Stimulated activated memory B cell treated with anti-CD40 and anti-IgM and Interleukin-4, amounts not matched to agents 10 μg/mL and 1 μg/mL and 100 μg/mL, for 72 hours (primary cell): ENCODE measurements around the gene RNU1-2.
"Not testable (repeated sequence)": the region's sequence is repeated elsewhere in the genome, so short reads cannot be mapped to it uniquely, and the experiment has no call there.

Experiments
- ATAC-seq: fragments of 150-1000 bp; cut with Tn5 transposase; 2 replicates; pipeline ENCODE4 v1.10.0; 2021
- H3K27ac Mint-ChIP-seq: one replicate; pipeline ENCODE4 v1.8.0; 2022; ENCODE audit warnings: mild to moderate bottlenecking, mixed read lengths
- H3K27me3 Mint-ChIP-seq: one replicate; pipeline ENCODE4 v1.8.0; 2022; ENCODE audit warnings: mixed read lengths
- H3K36me3 Mint-ChIP-seq: one replicate; pipeline ENCODE4 v1.8.0; 2022; ENCODE audit warnings: mixed read lengths
- H3K4me1 Mint-ChIP-seq: one replicate; pipeline ENCODE4 v1.8.0; 2022; ENCODE audit warnings: mixed read lengths
- H3K4me3 Mint-ChIP-seq: one replicate; pipeline ENCODE4 v1.8.0; 2022; ENCODE audit warnings: mild to moderate bottlenecking, moderate library complexity, mixed read lengths
- H3K9me3 Mint-ChIP-seq: one replicate; pipeline ENCODE4 v1.8.0; 2022; ENCODE audit warnings: mixed read lengths

Gene RNU1-2

GRCh38 chr1:16898298-16898697 lies 2.5 kb downstream of the RNU1-2 start:
- H3K4me1 Mint-ChIP-seq, result peaks cover 41% of the 10 kb centered on the region
- not testable (repeated sequence) for H3K36me3 Mint-ChIP-seq, H3K27me3 Mint-ChIP-seq, H3K9me3 Mint-ChIP-seq, H3K27ac Mint-ChIP-seq, H3K4me3 Mint-ChIP-seq, ATAC-seq

GRCh38 chr1:16899020-16899419 lies 3.2 kb downstream of the RNU1-2 start:
- ATAC-seq, H3K27ac Mint-ChIP-seq, H3K4me3 Mint-ChIP-seq, H3K36me3 Mint-ChIP-seq, H3K27me3 Mint-ChIP-seq, H3K9me3 Mint-ChIP-seq: not testable (repeated sequence)
- peaks cover 49% of the 10 kb centered on the region for H3K4me1 Mint-ChIP-seq

GRCh38 chr1:16900751-16901150 lies 5.0 kb downstream of the RNU1-2 start:
- Mint-ChIP-seq H3K27me3 (no peaks in the 10 kb centered on the region), H3K4me1 (peaks cover 49% of the 10 kb centered on the region), H3K4me3 (no peak overlapping the region), H3K9me3 (no peaks in the 10 kb centered on the region), H3K36me3 (no peaks in the 10 kb centered on the region), H3K27ac (peak overlapping the region; percentile 80)
- ATAC-seq, result no peak

GRCh38 chr1:16901371-16901770 lies 5.6 kb downstream of the RNU1-2 start:
- Mint-ChIP-seq H3K4me1 (peaks cover 48% of the 10 kb centered on the region), H3K4me3 (peak overlapping the region; percentile 17), H3K27ac (peak overlapping the region; percentile 80)
- not testable (repeated sequence) for H3K27me3 Mint-ChIP-seq, ATAC-seq, H3K9me3 Mint-ChIP-seq, H3K36me3 Mint-ChIP-seq

GRCh38 chr1:16903054-16903453 lies 7.3 kb downstream of the RNU1-2 start:
- Mint-ChIP-seq H3K27me3 (no peaks in the 10 kb centered on the region), H3K27ac (no peak overlapping the region), H3K4me3 (peak overlapping the region; percentile 30), H3K9me3 (no peaks in the 10 kb centered on the region), H3K4me1 (peaks cover 33% of the 10 kb centered on the region), H3K36me3 (no peaks in the 10 kb centered on the region)
- ATAC-seq, result no peak

GRCh38 chr1:16903458-16903796 lies 7.6 kb downstream of the RNU1-2 start:
- no peaks in the 10 kb centered on the region for H3K36me3 Mint-ChIP-seq
- H3K9me3 Mint-ChIP-seq, result no peaks in the 10 kb centered on the region
- peaks cover 33% of the 10 kb centered on the region for H3K4me1 Mint-ChIP-seq
- no peaks in the 10 kb centered on the region for H3K27me3 Mint-ChIP-seq
- no peak for ATAC-seq
- H3K27ac Mint-ChIP-seq, result no peak overlapping the region
- no peak overlapping the region for H3K4me3 Mint-ChIP-seq

- ATAC-seq, result peak; percentile 99
- Mint-ChIP-seq H3K36me3 (no peaks in the 10 kb centered on the region), H3K4me3 (no peak overlapping the region), H3K27me3 (no peaks in the 10 kb centered on the region), H3K9me3 (no peaks in the 10 kb centered on the region), H3K4me1 (peaks cover 34% of the 10 kb centered on the region), H3K27ac (no peak overlapping the region)
Observed at GRCh38 chr1:16904560-16905109, 8.9 kb downstream of the RNU1-2 start.

- Mint-ChIP-seq H3K9me3 (no peaks in the 10 kb centered on the region), H3K27ac (no peak overlapping the region), H3K27me3 (no peaks in the 10 kb centered on the region), H3K36me3 (no peaks in the 10 kb centered on the region), H3K4me3 (no peak overlapping the region), H3K4me1 (peaks cover 40% of the 10 kb centered on the region)
- peak; percentile 93 for ATAC-seq
Observed at GRCh38 chr1:16905110-16905867, 9.5 kb downstream of the RNU1-2 start.

- H3K4me1 Mint-ChIP-seq, result peaks cover 34% of the 10 kb centered on the region
- no peak overlapping the region for H3K4me3 Mint-ChIP-seq
- no peak overlapping the region for H3K27ac Mint-ChIP-seq
- no peak for ATAC-seq
- H3K9me3 Mint-ChIP-seq, result no peaks in the 10 kb centered on the region
- H3K27me3 Mint-ChIP-seq, result no peaks in the 10 kb centered on the region
- no peaks in the 10 kb centered on the region for H3K36me3 Mint-ChIP-seq
Observed at GRCh38 chr1:16905868-16906702, 10.3 kb downstream of the RNU1-2 start.

GRCh38 chr1:16906873-16907272 lies 11.1 kb downstream of the RNU1-2 start:
- no peak overlapping the region for H3K4me3 Mint-ChIP-seq
- H3K9me3 Mint-ChIP-seq, result no peaks in the 10 kb centered on the region
- H3K27ac Mint-ChIP-seq, result no peak overlapping the region
- H3K4me1 Mint-ChIP-seq, result peaks cover 31% of the 10 kb centered on the region
- H3K36me3 Mint-ChIP-seq, result no peaks in the 10 kb centered on the region
- no peaks in the 10 kb centered on the region for H3K27me3 Mint-ChIP-seq
- no peak for ATAC-seq

- Mint-ChIP-seq H3K27ac (no peak overlapping the region), H3K36me3 (no peaks in the 10 kb centered on the region)
Observed at GRCh38 chr1:16907870-16908758, 12.3 kb downstream of the RNU1-2 start.

GRCh38 chr1:16911851-16912721 lies 16.3 kb downstream of the RNU1-2 start:
- not testable (repeated sequence) for H3K4me3 Mint-ChIP-seq, H3K36me3 Mint-ChIP-seq, H3K27me3 Mint-ChIP-seq, ATAC-seq, H3K9me3 Mint-ChIP-seq
- Mint-ChIP-seq H3K27ac (peak overlapping the region; percentile 86), H3K4me1 (peaks cover 50% of the 10 kb centered on the region)

More at GRCh38 chr1:16907870-16908758, 12.3 kb downstream of the RNU1-2 start:
- Mint-ChIP-seq H3K9me3 (no peaks in the 10 kb centered on the region), H3K27me3 (no peaks in the 10 kb centered on the region), H3K4me1 (peaks cover 33% of the 10 kb centered on the region), H3K4me3 (no peak overlapping the region)
- ATAC-seq, result no peak

GRCh38 chr1:16912742-16913141 lies 17.0 kb downstream of the RNU1-2 start:
- Mint-ChIP-seq H3K4me3 (peak overlapping the region; percentile 90), H3K27ac (peak overlapping the region; percentile 86), H3K4me1 (peaks cover 50% of the 10 kb centered on the region)
- not testable (repeated sequence) for H3K9me3 Mint-ChIP-seq, H3K27me3 Mint-ChIP-seq, H3K36me3 Mint-ChIP-seq
- ATAC-seq, result peak; percentile 35

- ATAC-seq, result no peak
- Mint-ChIP-seq H3K27me3 (no peaks in the 10 kb centered on the region), H3K27ac (peak overlapping the region; percentile 86), H3K9me3 (no peaks in the 10 kb centered on the region), H3K4me3 (peak overlapping the region; percentile 90), H3K36me3 (no peaks in the 10 kb centered on the region), H3K4me1 (peaks cover 50% of the 10 kb centered on the region)
Observed at GRCh38 chr1:16913181-16913832, 17.5 kb downstream of the RNU1-2 start.
